NB4 (cell line): ENCODE measurements around the gene KCNJ12.
"Not testable (repeated sequence)": the region's sequence is repeated elsewhere in the genome, so short reads cannot be mapped to it uniquely, and the experiment has no call there.

Experiments
- CTCF ChIP-seq: IDR thresholded peaks from one replicate; pipeline ENCODE4 v1.5.1; 2012; ENCODE audit warnings: low read depth, low read length
- MAX ChIP-seq: IDR thresholded peaks from 2 replicates; pipeline ENCODE4 v1.6.1; 2011; ENCODE audit warnings: low read depth, low read length
- MYC ChIP-seq: IDR thresholded peaks from 2 replicates; pipeline ENCODE4 v1.6.1; 2011; ENCODE audit warnings: low read depth, low read length
- POLR2A ChIP-seq: IDR thresholded peaks from 2 replicates; pipeline ENCODE4 v1.6.1; 2011; ENCODE audit warnings: mild to moderate bottlenecking; ENCODE audit not compliant: insufficient read length; ENCODE audit errors: extremely low read depth

GRCh38 chr17:21417349-21417748 lies 41.2 kb downstream of the KCNJ12 start:
- TF ChIP-seq CTCF, MAX, POLR2A, MYC: not testable (repeated sequence)
